SU-DHL-6 (cell line): ENCODE data around the gene OR6S1.

ENCODE experiments used
- CTCF ChIP-seq: fragments of 200-600 bp; sonication (generic); IDR thresholded peaks from one replicate; pipeline ENCODE4 v1.5.1; 2017; ENCODE audit warnings: antibody characterized with exemption, mild to moderate bottlenecking, low read length, moderate library complexity; ENCODE audit not compliant: insufficient read depth, poor library complexity, severe bottlenecking
- EZH2phosphoT487 ChIP-seq: fragments of 200-600 bp; sonication (generic), shearing (Covaris generic); conservative IDR thresholded peaks from 2 replicates; pipeline ENCODE4 v1.6.1; 2018; ENCODE audit warnings: mild to moderate bottlenecking, antibody characterized with exemption, low read length, moderate library complexity, mixed read lengths

- TF ChIP-seq CTCF (peak; percentile 40), EZH2phosphoT487 (no peak)
These were observed 21.7 kb upstream of the OR6S1 start for GRCh38 chr14:20662968-20663732.
